ENCODE results near the gene TSPAN11. TPM values are rescaled to one million over a fixed set of nuclear protein-coding genes. Genes with fewer than 3 reads are reported as not detected.

The TSPAN11 gene
- total RNA-seq, 4 donors from 2014 or later = 0.64 to 2.8 (median 1.3) TPM

DNA sequence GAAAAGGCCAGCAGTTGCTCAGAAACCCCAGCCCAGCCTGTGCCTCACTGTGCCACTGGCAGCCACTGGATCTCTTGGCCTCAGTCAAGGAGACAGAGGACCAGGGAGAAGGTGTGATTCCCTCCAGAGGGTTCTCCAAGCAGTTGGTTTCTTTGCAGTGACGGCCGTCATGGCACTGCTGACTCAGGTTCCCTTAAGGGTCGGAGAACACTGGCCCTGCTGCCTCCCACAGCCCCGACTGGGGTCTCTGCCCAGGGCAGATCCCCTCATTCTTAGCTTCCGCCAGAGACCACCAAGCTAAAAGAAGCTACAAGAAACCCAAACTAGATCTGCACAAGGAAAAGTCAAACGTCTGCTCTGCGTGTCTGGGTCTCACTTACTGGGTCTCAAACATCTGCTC is 16.4 kb downstream of the TSPAN11 start:
- Histone ChIP-seq H3K27ac (no peak overlapping the region), H3K9me3 (no peaks in the 10 kb centered on the region), H3K4me3 (no peak overlapping the region), H3K36me3 (no peaks in the 10 kb centered on the region), H3K4me1 (no peaks in the 10 kb centered on the region), H3K27me3 (no peaks in the 10 kb centered on the region)
- DNase-seq (ENCODE audit: low spot score in 2 of 2) = no peak
- TF ChIP-seq POLR2A (IDR thresholded peaks at IDR 0.05) = no peak
- no peak for TF ChIP-seq POLR2AphosphoS5 (IDR thresholded peaks at IDR 0.05)
- TF ChIP-seq EP300 (IDR thresholded peaks at IDR 0.05) = no peak
- TF ChIP-seq, protein P1, sequence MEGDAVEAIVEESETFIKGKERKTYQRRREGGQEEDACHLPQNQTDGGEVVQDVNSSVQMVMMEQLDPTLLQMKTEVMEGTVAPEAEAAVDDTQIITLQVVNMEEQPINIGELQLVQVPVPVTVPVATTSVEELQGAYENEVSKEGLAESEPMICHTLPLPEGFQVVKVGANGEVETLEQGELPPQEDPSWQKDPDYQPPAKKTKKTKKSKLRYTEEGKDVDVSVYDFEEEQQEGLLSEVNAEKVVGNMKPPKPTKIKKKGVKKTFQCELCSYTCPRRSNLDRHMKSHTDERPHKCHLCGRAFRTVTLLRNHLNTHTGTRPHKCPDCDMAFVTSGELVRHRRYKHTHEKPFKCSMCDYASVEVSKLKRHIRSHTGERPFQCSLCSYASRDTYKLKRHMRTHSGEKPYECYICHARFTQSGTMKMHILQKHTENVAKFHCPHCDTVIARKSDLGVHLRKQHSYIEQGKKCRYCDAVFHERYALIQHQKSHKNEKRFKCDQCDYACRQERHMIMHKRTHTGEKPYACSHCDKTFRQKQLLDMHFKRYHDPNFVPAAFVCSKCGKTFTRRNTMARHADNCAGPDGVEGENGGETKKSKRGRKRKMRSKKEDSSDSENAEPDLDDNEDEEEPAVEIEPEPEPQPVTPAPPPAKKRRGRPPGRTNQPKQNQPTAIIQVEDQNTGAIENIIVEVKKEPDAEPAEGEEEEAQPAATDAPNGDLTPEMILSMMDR (IDR thresholded peaks at IDR 0.05) = no peak
- 76% methylated on average over 7 of the region's 7 CpGs for WGBS

DNA sequence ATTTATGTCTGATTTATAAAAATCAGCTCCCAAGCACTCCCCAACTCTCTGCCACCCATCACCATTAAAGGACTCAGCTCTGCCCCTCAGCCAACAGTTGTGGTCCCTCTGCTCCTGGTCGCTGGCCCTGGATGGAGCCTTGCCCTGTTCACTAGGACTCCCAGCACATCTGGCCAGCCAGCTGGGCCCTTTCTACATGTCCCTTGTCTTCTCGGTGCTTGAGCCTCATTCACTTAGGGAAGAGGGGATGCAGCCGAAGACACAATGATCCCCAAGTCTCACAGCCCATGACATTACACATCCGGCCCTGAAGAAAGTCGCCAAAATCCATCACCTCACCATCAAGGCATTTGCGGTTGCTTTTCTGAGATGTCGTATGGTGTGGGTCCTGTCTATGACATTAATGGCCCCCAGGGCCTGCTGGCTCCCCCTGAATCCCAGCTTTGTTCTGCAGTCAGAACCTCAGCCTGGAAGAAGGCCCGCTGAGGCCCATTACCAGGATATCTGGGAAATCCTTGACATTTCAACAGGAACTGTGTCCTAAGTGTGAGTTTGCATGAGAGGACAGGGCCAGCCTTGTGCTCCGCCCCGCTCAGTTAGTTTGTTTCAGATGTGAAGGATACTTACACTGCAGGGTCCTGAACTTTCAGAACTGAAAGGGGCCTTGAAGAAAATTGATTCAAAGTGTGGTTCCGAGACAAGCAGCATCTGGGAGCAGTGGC is 19.1 kb downstream of the TSPAN11 start:
- WGBS = 79% methylated on average over 9 of the region's 11 CpGs
- Histone ChIP-seq H3K4me3 (no peak overlapping the region), H3K27me3 (no peaks in the 10 kb centered on the region), H3K9me3 (no peaks in the 10 kb centered on the region), H3K4me1 (peaks cover 2% of the 10 kb centered on the region), H3K36me3 (no peaks in the 10 kb centered on the region), H3K27ac (no peak overlapping the region)
- TF ChIP-seq EP300 (IDR thresholded peaks at IDR 0.05) (no peak), POLR2AphosphoS5 (IDR thresholded peaks at IDR 0.05) (no peak), POLR2A (IDR thresholded peaks at IDR 0.05) (no peak)
- TF ChIP-seq, protein P1 (IDR thresholded peaks at IDR 0.05) = no peak
- peak in 1 of 2 donors; percentile 27 for DNase-seq (ENCODE audit: low spot score in 2 of 2)

DNA sequence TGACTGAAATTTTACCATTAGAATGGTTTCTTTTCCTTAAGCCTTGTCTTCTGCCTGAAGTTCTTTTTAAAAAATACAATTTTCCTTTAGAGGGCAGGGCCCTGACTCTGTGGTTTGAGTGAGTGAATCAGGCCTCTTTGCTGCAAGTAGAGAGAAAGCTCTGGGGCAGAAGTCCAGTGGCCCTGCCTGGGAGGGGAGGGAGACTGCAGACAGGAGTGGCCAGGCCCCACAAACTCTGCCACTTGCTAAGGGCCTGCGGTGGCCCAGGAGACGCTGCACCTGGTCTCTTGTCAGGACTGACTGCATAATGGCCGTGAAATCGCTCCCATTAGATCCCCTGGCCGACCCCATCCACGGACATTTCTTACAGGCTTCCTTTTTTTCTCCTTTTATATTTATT is 25.5 kb downstream of the TSPAN11 start:
- Histone ChIP-seq H3K27me3 (no peaks in the 10 kb centered on the region), H3K36me3 (no peaks in the 10 kb centered on the region), H3K27ac (no peak overlapping the region), H3K9me3 (no peaks in the 10 kb centered on the region), H3K4me1 (peaks cover 2% of the 10 kb centered on the region), H3K4me3 (no peak overlapping the region)
- DNase-seq (ENCODE audit: low spot score in 2 of 2) = no peak
- no peak for TF ChIP-seq EP300 (IDR thresholded peaks at IDR 0.05)
- TF ChIP-seq POLR2A (IDR thresholded peaks at IDR 0.05) = no peak
- no peak for TF ChIP-seq POLR2AphosphoS5 (IDR thresholded peaks at IDR 0.05)
- TF ChIP-seq, protein P1 (IDR thresholded peaks at IDR 0.05) = no peak
- 95% methylated on average over 6 of the region's 6 CpGs for WGBS

DNA sequence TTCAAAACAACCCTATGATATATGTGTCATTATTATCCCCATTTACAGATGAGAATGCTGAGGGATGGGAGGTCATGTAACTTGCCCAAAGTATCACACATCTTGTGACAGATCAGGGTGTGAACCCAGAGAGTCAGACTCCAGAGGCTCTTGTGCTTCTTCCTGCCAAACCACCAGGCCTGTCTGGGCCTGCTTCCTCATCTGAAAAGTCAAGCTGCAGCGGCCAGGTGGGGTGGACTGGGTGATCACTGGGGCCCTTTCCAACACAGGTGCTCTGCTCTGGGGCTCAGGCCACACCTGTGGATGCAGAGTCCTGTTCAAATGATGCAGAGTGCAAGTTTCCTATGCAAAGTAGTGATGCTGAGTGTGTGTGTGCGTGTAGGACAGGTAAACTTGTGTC is 26.7 kb downstream of the TSPAN11 start:
- Histone ChIP-seq H3K4me3 (no peak overlapping the region), H3K9me3 (no peaks in the 10 kb centered on the region), H3K36me3 (no peaks in the 10 kb centered on the region), H3K27ac (no peak overlapping the region), H3K4me1 (peaks cover 2% of the 10 kb centered on the region), H3K27me3 (no peaks in the 10 kb centered on the region)
- TF ChIP-seq POLR2A (IDR thresholded peaks at IDR 0.05) = no peak
- TF ChIP-seq POLR2AphosphoS5 (IDR thresholded peaks at IDR 0.05) = no peak
- no peak for TF ChIP-seq EP300 (IDR thresholded peaks at IDR 0.05)
- TF ChIP-seq, protein P1 (IDR thresholded peaks at IDR 0.05) = no peak
- WGBS = 74% methylated on average over 2 of the region's 2 CpGs
- no peak for DNase-seq (ENCODE audit: low spot score in 2 of 2)

DNA sequence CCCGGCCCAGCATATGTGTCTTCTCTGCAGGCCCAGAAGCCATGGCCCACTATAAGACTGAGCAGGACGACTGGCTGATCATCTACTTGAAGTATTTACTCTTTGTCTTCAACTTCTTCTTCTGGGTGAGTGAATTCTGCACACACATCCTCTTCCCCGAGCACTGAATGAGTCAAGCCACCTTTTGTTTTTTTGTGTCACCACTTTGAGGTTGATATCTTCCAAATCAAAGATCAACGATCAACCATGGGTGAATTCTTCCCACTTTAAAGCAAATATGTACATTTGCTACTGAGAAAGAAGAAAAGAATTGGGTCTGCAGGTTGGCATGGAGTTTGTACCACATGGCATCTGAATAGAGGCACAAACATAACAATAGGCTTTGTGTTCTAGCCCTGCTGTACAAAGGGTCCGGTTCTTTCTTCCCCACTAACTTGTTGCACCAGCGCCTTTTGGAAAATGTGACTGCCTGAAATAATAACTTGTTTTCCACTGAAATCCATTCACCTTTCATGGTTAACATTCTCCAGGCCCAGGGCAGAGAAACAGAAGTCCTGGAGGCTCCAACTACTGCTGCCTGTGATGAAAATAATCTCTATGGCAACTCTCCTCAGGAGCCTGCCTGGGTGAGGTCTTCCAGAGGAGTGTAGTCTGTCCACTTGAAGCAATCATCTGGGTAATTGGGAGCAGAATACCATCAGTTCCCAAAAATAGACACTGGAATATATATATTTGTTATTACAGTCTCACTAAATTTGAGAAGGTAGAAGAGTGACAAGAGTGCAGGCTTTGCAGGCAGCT is 27.6 kb downstream of the TSPAN11 start:
- WGBS = 80% methylated on average over 6 of the region's 6 CpGs
- Histone ChIP-seq H3K27ac (no peak overlapping the region), H3K4me1 (no peaks in the 10 kb centered on the region), H3K4me3 (no peak overlapping the region), H3K9me3 (no peaks in the 10 kb centered on the region), H3K27me3 (no peaks in the 10 kb centered on the region), H3K36me3 (no peaks in the 10 kb centered on the region)
- TF ChIP-seq POLR2A (IDR thresholded peaks at IDR 0.05) (no peak), EP300 (IDR thresholded peaks at IDR 0.05) (no peak), POLR2AphosphoS5 (IDR thresholded peaks at IDR 0.05) (no peak)
- TF ChIP-seq, protein P1 (IDR thresholded peaks at IDR 0.05) = no peak
- no peak for DNase-seq (ENCODE audit: low spot score in 2 of 2)

All from suprapubic skin (tissue), 4 donors.